ENCODE data around the gene CLIC4.
"Not testable (repeated sequence)": the region's sequence is repeated elsewhere in the genome, so short reads cannot be mapped to it uniquely, and the experiment has no call there.

The CLIC4 gene

GRCh38 chr1:24717887-24718650 lies 27.2 kb upstream of the CLIC4 start:
- DNase-seq (ENCODE audit: low read depth): no peak

GRCh38 chr1:24720152-24720551 lies 25.1 kb upstream of the CLIC4 start:
- peak; percentile 97 for DNase-seq (ENCODE audit: low read depth)

GRCh38 chr1:24721533-24721932 lies 23.7 kb upstream of the CLIC4 start:
- no peak for DNase-seq (ENCODE audit: low read depth)

- not testable (repeated sequence) for DNase-seq (ENCODE audit: low read depth)
These were observed 22.9 kb upstream of the CLIC4 start for GRCh38 chr1:24722073-24723035.

- DNase-seq (ENCODE audit: low read depth): peak; percentile 81
These were observed 20.7 kb upstream of the CLIC4 start for GRCh38 chr1:24724345-24725208.

GRCh38 chr1:24725209-24725651 lies 20.0 kb upstream of the CLIC4 start:
- DNase-seq (ENCODE audit: low read depth): peak; percentile 68

GRCh38 chr1:24726741-24727140 lies 18.5 kb upstream of the CLIC4 start:
- no peak for DNase-seq (ENCODE audit: low read depth)

GRCh38 chr1:24727501-24728216 lies 17.6 kb upstream of the CLIC4 start:
- DNase-seq (ENCODE audit: low read depth): peak; percentile 83

- no peak for DNase-seq (ENCODE audit: low read depth)
These were observed 16.3 kb upstream of the CLIC4 start for GRCh38 chr1:24728982-24729381.

GRCh38 chr1:24732186-24732885 lies 12.9 kb upstream of the CLIC4 start:
- DNase-seq (ENCODE audit: low read depth): no peak

- DNase-seq (ENCODE audit: low read depth): not testable (repeated sequence)
These were observed 11.9 kb upstream of the CLIC4 start for GRCh38 chr1:24733342-24733741.

GRCh38 chr1:24735156-24735508 lies 10.1 kb upstream of the CLIC4 start:
- DNase-seq (ENCODE audit: low read depth): no peak

GRCh38 chr1:24735509-24736375 lies 9.5 kb upstream of the CLIC4 start:
- DNase-seq (ENCODE audit: low read depth): no peak

GRCh38 chr1:24737368-24738117 lies 7.7 kb upstream of the CLIC4 start:
- DNase-seq (ENCODE audit: low read depth): no peak

- DNase-seq (ENCODE audit: low read depth): no peak
These were observed 6.0 kb upstream of the CLIC4 start for GRCh38 chr1:24739241-24739640.

- peak; percentile 68 for DNase-seq (ENCODE audit: low read depth)
These were observed 2.9 kb upstream of the CLIC4 start for GRCh38 chr1:24742090-24742938.

GRCh38 chr1:24743404-24744211 lies 1.6 kb upstream of the CLIC4 start:
- DNase-seq (ENCODE audit: low read depth): peak; percentile 68
